LNCAP (cell line): Measurements from ENCODE around the gene ZNF740.

Experiments
- CTCF ChIP-seq: fragments of 450-650 bp; IDR thresholded peaks from 2 replicates; pipeline ENCODE4 v1.5.1; 2017; ENCODE audit warnings: mild to moderate bottlenecking

ZNF740 gene

GRCh38 chr12:53176750-53177149, 3.8 kb upstream of the ZNF740 start:
- no peak for TF ChIP-seq CTCF

GRCh38 chr12:53179687-53180219, 769 bp upstream of the ZNF740 start:
- TF ChIP-seq CTCF = no peak

- no peak for TF ChIP-seq CTCF
These were observed 566 bp downstream of the ZNF740 start for GRCh38 chr12:53180931-53181645.

- TF ChIP-seq CTCF = no peak
These were observed 1.4 kb downstream of the ZNF740 start for GRCh38 chr12:53181935-53182334.

GRCh38 chr12:53182903-53183302, 2.4 kb downstream of the ZNF740 start:
- TF ChIP-seq CTCF = no peak

GRCh38 chr12:53184828-53185227, 4.3 kb downstream of the ZNF740 start:
- no peak for TF ChIP-seq CTCF

GRCh38 chr12:53185582-53186153, 5.1 kb downstream of the ZNF740 start:
- TF ChIP-seq CTCF = no peak
